WERI-Rb-1 (cell line): Measurements from ENCODE around the gene RNF207.

Experiments
- DNase-seq: peaks from one replicate; pipeline ENCODE4 v3.0.0-alpha.2; 2020
- H3K27ac ChIP-seq: fragments of 250-450 bp; sonication (Bioruptor Pico); 2 replicates; pipeline ENCODE4 v1.5.1; 2020; ENCODE audit warnings: mild to moderate bottlenecking, moderate library complexity
- H3K27me3 ChIP-seq: fragments of 250-450 bp; sonication (Bioruptor Pico); 2 replicates; pipeline ENCODE4 v1.5.1; 2021; ENCODE audit warnings: mild to moderate bottlenecking, low read depth, moderate library complexity; ENCODE audit not compliant: insufficient read depth, severe bottlenecking
- H3K36me3 ChIP-seq: fragments of 250-450 bp; sonication (Bioruptor Pico); 2 replicates; pipeline ENCODE4 v1.5.1; 2020; ENCODE audit warnings: mild to moderate bottlenecking, moderate library complexity
- H3K4me3 ChIP-seq: 2 replicates; pipeline ENCODE4 v1.5.1; 2011; ENCODE audit warnings: low read depth, mild to moderate bottlenecking, control low read depth, low read length
- H3K9me3 ChIP-seq: fragments of 250-450 bp; sonication (Bioruptor Pico); 2 replicates; pipeline ENCODE4 v1.5.1; 2021; ENCODE audit warnings: mild to moderate bottlenecking, moderate library complexity; ENCODE audit not compliant: severe bottlenecking
- TF ChIP-seq, protein P1 (sequence below): IDR thresholded peaks from 2 replicates; pipeline ENCODE4 v1.5.1; 2011; ENCODE audit warnings: low read depth, mild to moderate bottlenecking, control low read depth, inconsistent platforms, low read length

RNF207 gene

DNA sequence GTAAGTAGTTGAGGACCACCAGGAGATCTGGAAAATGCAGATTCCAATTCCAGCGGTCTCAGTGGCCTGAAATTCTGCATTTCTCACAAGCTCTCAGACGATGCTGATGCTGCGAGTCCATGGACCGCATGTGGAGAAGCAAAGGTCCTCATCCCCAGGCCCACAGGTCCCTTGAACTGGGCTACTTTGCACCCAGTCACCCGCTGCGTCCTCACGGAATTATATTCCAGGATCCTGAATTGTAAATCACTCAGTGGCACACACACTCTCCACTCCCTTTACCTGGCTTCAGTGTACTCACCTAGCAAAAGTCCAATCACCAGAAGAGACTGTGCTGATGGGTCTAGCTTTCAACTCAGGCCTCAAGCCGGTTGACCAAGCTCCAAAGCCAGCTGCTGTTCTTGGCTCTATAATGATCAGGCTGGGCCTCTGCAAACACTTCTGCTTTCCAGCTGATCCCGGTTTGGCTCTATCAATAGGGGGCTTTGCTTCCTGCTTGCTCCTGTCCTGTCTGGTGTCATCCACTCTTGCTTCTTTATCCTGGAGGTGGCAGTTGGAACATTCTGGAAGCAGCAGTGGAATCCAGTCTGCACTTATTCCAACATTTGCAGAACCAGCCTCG lies 5.6 kb upstream of the RNF207 start:
- Histone ChIP-seq H3K4me3 (peak overlapping the region; percentile 95), H3K36me3 (peaks cover 33% of the 10 kb centered on the region), H3K9me3 (no peaks in the 10 kb centered on the region), H3K27ac (peak overlapping the region; percentile 96), H3K27me3 (no peaks in the 10 kb centered on the region)
- TF ChIP-seq, protein P1, sequence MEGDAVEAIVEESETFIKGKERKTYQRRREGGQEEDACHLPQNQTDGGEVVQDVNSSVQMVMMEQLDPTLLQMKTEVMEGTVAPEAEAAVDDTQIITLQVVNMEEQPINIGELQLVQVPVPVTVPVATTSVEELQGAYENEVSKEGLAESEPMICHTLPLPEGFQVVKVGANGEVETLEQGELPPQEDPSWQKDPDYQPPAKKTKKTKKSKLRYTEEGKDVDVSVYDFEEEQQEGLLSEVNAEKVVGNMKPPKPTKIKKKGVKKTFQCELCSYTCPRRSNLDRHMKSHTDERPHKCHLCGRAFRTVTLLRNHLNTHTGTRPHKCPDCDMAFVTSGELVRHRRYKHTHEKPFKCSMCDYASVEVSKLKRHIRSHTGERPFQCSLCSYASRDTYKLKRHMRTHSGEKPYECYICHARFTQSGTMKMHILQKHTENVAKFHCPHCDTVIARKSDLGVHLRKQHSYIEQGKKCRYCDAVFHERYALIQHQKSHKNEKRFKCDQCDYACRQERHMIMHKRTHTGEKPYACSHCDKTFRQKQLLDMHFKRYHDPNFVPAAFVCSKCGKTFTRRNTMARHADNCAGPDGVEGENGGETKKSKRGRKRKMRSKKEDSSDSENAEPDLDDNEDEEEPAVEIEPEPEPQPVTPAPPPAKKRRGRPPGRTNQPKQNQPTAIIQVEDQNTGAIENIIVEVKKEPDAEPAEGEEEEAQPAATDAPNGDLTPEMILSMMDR: no peak
- DNase-seq: no peak

DNA sequence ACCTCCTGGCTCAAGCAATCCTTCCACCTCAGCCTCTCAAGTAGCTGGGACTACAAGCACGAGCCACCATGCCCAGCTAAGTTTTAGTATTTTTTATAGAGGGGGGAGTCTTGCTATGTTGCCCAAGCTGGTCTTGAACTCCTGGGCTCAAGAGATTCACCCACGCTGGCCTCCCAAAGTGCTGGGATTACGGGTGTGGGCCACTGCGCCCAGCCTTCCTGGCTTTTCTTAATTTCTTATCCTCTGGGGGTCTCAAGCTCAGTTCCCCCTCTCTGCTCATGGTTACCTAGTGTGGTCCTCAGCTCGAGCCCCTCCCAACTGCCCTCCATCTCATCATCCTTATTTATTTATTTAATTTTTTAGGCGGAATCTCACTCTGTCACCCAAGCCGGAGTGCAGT lies 3.7 kb upstream of the RNF207 start:
- Histone ChIP-seq H3K36me3 (peaks cover 20% of the 10 kb centered on the region), H3K27me3 (no peaks in the 10 kb centered on the region), H3K4me3 (no peak overlapping the region), H3K9me3 (no peaks in the 10 kb centered on the region), H3K27ac (no peak overlapping the region)
- no peak for DNase-seq
- TF ChIP-seq, protein P1: no peak

DNA sequence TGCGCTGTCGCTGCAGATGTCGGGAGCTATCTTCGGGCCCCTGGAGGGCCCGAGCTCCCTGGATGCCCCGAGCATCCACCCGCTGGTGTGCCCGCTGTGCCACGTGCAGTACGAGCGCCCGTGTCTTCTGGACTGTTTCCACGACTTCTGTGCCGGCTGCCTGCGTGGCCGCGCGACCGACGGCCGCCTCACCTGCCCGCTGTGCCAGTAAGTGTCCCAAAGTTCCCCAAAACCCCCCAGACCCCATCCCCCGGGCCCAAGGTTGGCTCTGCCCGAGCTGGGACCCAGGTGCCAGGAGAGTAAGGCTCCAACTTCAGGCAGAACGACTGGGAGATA lies 569 bp downstream of the RNF207 start:
- H3K36me3 ChIP-seq: peaks cover 22% of the 10 kb centered on the region
- TF ChIP-seq, protein P1: no peak
- no peaks in the 10 kb centered on the region for H3K9me3 ChIP-seq
- no peaks in the 10 kb centered on the region for H3K27me3 ChIP-seq
- no peak overlapping the region for H3K27ac ChIP-seq
- no peak overlapping the region for H3K4me3 ChIP-seq
- DNase-seq: no peak

DNA sequence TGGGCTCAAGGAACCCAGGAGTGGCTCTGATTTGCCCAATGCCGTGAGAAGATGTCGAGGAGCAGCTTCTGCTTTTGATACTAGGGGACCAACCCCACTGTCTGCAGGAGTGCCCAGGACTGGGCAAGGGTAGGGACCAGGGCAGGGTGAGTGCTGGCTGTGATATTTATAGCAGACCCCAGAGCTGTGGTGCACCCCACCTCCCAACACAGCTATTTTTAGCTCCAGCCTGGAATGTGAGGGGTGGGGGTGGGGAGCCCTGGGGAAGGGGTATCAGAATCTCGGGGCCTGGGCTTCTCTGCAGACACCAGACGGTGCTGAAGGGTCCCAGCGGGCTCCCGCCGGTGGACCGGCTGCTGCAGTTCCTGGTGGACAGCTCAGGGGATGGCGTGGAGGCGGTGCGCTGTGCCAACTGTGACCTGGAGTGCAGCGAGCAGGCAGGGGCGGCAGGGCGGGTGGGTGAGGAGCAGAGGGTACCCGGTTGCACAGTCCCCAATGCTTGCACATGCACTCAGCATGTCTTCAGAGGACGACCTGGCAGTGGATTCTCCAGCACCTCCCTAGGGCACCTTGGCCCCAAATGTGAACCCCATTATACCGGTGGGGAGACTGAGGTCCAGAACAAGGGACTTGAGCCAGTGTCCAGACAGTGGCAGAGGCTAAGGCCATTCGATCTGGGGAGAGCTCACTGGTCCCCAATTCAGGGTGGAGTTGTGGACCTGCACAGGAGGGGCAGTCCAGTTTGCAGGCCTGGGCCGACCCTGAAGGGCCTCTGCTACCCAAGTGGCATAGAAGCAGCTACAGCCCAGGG lies 1.4 kb downstream of the RNF207 start:
- H3K36me3 ChIP-seq: peaks cover 26% of the 10 kb centered on the region
- TF ChIP-seq, protein P1: no peak
- H3K9me3 ChIP-seq: no peaks in the 10 kb centered on the region
- H3K27me3 ChIP-seq: no peaks in the 10 kb centered on the region
- H3K4me3 ChIP-seq: peak overlapping the region; percentile 58
- peak overlapping the region; percentile 90 for H3K27ac ChIP-seq
- DNase-seq: no peak

GRCh38 chr1:6207921-6208320 lies 2.0 kb downstream of the RNF207 start:
- peak overlapping the region; percentile 90 for H3K27ac ChIP-seq
- no peaks in the 10 kb centered on the region for H3K9me3 ChIP-seq
- TF ChIP-seq, protein P1: no peak
- peak; percentile 55 for DNase-seq
- H3K27me3 ChIP-seq: no peaks in the 10 kb centered on the region
- H3K4me3 ChIP-seq: peak overlapping the region; percentile 58
- H3K36me3 ChIP-seq: peaks cover 32% of the 10 kb centered on the region
